Hematopoietic multipotent progenitor cell treated with erythropoietin and hydrocortisone succinate and interleukin-3 and kit ligand, for 4 days (in vitro differentiated cells): ENCODE data around the gene CYGB.
"Not testable (repeated sequence)": the region's sequence is repeated elsewhere in the genome, so short reads cannot be mapped to it uniquely, and the experiment has no call there.

Experiments
- DNase-seq: peaks from one replicate; pipeline ENCODE4 v3.0.0-alpha.2; 2015

Gene CYGB

DNA sequence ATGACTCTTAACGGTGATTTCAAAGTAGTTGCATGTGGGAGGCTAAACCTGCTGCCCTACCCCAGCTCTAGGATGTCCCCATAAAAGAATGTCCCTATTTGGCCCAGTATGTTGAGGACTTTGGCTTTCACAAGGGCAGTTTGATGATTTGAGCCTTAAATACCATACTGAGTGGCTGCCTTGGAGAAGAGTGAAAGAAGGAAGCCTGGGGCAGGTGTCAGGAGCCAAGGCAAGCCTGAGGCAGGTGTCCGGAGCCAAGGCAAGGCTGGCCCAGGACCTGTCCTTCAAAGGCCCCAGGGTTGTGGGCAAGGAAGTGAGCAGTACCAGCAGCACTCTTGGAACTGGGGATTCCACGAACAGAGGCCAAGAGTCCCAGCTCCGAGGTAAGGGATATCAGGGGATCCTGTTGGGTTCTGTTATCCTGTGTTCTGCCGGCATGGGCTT is 29.5 kb upstream of the CYGB start:
- no peak for DNase-seq

DNA sequence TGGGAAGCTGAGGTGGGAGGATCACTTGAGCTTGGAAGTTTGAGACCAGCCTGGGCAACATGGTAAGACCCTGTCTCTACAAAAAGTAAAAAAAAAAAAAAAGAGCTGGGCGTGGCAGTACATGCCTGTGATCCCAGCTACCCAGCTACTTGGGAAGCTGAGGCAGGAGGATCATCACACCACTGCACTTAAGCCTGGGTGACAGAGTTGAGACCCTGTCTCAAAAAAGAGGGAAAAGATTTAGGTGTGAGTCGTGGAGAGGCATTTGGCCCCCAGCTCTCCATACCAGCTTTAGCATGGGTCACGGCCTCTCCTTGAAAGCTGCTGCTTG is 29.1 kb upstream of the CYGB start:
- DNase-seq = no peak

DNA sequence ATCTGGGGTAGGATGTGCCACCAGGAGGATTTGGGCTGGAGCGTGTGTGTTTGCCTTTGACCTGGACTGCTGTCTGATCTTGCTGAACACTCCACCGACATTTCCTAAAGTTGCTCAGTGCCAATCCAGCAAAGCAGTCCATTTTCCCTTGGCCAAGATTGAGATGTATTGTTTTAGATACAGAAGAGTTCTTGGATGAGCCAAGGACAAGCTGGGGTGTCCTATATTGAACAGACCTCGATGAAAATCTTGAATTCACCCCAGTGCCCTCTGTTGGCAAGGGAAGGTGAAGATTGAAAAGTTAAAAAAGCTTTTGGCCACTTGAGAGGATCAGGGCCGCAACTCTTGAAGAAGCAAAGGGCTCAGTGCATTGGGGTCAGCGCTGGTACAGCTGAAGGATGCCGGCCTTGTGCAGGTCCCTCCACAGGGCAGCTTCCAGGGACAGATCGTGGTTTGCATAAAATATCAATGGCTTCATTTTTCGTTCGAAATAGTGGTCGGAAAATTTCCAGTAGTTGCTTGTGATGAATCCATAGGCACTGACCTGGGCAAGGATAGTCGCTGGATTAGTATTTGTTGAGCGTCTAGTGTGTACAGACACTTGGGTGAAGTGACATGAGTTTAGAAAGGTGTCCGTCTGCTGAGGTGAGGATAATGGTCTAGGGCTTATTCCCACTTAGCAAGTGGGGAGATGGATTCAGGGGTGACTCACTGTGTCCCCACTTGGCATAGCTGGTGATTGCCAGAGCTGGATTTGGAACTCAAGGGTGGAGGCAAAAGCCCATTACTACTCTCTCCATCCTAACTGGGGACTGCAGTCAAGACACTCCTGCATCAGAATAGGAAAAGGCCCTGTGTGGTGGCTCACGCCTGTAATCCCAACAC is 28.5 kb upstream of the CYGB start:
- no peak for DNase-seq

DNA sequence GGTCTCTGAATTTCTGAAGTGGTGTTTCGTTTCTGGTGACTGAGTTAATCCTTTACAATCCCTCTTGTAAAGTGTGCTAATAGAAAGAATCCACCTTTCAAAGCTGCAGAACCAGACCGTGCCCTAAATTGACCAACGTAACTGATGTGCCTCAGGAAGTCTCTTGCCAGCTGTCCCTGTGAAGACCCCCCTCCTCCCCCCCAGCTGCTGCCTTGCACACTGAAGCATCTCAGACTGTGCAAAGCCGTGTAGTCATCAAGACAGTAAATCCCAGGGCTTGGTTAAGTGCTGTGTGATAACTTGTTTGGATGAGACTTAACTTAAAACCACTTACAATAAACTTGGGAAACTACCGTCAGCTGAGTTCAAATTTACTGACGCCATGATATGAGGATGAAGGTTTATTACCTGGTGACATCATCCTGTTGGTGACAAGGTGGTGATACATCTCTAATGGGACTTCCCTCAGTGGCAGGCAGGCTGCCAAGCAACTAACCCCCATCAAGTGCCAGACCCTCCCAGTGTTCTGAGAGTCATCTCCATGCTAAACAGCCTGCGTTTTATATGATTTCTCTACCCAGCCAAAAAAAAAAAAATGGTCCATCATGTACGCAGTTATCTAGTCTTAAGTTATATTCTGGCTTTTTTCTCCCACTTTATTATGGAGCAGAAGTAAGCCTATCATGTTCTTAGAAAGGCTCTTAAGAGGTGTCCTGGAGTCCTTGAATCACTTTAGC is 27.6 kb upstream of the CYGB start:
- not testable (repeated sequence) for DNase-seq

DNA sequence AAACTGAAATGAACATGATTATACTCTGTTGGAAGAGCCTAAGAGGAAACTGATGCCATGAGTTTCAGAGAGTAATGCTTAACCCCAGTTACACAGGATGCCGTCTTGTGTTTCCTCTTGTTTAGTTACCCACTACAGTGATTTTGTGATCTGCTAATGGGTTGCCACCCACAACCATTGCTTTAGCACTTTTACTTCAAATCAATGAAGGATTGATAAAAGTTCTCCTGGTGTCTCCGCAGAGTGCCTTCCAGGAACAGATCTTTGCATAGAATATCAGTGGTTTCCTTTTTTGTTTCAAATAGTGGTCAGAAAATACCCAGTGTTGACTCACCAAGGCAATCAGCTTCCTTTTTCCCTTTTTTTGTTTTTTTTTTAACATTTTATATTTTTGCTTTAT is 25.9 kb upstream of the CYGB start:
- DNase-seq = not testable (repeated sequence)

DNA sequence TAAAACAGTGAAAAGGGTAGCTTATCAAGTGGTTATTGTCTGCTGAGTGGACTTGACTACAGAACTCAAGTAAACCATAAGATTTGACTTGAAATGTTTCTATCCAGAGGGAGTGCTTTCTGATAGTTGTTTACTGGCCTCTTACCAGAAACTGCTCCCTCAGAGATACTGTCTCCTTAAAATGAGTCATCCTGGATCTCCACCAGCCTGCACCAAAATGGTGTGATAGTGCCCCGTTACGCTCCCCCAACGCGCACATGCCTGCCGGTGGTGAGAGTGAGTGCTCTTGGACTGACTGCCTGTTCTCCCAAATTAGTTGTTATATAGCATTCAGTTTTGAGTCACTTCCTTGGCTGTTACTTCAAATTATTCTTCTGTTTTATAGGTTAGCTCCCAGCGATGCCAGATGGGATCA is 25.2 kb upstream of the CYGB start:
- peak; percentile 75 for DNase-seq

DNA sequence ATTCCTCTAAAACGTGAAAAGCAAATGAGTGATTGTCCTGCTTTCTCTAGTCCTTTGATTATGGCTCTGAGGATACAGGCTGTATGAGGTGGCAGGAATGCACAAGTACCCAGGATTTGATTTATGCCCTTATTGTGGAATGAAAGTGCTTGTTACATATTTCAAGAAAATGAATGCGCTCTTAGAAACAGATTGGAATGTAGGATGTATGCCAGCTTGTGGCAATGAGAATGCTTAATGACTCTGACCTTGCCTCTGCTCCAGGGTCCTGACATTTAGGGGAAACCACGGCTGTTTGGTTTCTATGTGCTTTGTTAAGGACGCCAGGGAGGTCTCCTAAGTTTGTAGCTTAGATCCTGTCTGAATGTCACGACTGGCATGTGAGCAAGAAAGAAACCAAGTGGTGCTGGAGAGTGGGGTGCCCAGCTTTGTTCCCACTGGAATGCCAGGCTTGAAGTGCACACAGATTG is 24.3 kb upstream of the CYGB start:
- DNase-seq = no peak

DNA sequence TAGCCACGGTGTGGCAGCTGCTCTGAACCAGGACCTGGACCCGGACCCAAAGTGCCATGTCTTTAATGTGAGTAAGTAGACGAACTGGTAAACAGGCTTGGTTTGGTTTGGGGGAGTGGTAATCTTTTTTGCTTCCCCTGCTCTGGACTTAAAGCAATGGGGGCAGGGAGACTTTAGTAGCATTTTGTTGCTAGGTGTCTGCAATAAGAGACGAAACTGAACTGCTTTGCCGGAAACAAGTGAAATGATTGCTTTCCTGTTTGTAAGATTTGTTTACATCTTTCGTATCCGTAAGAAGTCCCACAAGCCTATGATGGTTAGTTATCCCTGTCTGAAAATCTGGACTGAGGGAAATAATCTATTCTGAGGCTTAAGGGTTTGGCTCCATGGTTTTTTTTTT is 23.8 kb upstream of the CYGB start:
- no peak for DNase-seq

DNA sequence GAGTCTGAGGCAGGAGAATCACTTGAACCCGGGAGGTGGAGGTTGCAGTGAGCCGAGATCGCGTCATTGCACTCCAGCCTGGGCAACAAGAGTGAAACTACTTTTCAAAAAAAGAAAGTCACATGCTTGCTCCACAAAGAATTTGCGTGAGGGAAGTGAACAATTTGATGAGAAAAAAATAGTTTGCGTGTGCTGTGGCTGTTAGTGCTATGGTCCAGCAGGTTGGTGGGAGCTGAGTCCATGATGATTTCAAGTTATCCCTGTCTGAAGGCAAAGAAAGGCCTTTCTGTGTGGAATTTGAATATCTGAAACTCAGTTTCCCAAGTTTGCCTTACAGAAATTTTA is 23.3 kb upstream of the CYGB start:
- no peak for DNase-seq

DNA sequence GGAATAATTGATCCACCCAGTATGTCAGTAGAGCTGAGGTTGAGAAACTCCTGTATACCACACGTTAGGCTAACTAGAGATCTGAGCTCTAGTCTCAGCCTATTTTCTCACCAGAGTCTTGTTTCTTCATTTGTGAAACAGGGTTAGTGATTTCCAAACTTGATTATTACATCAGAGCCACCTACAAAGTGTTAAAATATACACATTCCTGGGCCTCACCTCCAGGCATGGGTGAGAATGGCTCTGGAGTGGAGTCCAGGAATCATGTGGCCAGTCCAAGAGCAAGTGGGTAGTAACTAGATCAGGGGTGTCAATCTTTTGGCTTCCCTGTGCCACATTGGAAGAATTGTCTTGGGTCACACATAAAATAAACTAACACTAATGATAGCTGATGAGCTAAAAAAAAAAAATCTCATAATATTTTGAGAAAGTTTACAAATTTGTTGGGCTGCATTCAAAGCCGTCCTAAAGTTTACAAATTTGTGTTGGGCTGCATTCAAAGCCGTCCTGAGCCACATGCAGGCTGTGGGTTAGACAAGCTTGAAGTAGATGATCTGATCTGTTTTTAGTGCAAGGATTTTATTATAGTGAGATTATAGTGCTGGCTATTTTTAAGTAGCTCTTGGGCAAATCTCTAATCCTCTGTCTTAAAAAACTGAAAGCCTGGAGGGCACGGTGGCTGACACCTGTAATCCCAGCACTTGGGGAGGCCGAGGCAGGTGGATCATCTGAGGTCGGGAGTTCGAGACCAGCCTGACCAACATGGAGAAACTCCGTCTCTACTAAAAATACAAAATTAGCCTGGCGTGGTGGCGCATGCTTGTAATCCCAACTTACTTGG is 22.7 kb upstream of the CYGB start:
- no peak for DNase-seq

DNA sequence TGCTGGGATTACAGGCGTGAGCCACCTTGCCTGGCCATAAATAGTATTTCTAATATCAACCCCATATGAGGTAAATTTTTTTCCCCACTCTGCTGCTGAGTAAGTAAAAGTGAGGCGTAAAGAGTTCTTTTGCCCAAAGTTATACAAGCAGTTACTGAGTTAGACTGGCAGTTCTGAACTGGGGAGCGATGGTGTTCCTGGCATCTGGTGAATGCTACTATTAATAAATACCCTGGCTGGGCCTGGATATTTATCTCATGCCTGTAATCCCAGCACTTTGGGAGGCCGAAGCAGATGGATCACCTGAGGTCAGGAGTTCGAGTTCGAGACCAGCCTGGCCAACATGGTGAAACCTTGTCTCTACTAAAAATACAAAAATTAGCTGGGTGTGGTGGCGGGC is 22.0 kb upstream of the CYGB start:
- DNase-seq = not testable (repeated sequence)

DNA sequence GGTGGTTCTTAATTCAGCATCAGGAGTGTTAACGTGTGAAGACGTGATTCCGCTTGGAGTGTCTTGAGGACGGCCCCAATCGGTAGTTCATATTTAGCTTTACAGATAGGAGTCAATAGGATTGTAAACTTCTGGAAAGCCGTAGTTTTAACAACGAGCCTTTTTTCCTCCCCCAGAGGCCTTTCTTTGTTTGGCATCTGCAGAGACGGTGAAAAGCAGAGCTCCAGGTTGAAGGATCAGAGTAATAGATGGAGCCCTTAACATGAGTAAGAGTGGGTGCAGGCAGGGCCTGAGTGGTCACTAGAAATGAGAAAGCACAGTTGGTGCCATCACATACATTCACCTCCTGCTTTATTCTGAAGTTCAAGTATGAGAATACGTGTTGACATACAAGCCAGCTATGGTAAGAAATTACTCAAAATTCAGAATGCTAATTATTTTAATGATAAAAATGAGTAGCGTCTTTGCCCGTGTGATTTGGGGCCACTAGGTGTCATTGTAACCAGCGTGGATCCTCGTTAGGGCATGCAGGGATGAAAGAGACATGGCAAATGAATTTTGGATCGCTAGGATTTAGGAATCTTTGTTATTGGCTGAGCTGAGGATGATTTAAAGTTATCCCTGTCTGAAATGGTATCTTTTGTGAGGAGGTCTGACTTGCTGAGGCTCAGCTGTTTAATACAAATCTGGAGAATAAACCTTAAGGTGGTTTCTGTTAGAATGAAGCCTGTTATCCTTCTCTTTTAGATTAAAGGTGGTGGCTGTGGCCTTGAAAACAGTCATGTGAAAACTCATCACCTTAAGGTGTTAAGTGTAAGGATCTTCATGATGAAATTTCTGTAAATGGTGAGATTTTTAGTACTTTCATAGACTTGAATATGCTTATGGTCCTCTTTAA is 20.9 kb upstream of the CYGB start:
- peak; percentile 70 for DNase-seq

DNA sequence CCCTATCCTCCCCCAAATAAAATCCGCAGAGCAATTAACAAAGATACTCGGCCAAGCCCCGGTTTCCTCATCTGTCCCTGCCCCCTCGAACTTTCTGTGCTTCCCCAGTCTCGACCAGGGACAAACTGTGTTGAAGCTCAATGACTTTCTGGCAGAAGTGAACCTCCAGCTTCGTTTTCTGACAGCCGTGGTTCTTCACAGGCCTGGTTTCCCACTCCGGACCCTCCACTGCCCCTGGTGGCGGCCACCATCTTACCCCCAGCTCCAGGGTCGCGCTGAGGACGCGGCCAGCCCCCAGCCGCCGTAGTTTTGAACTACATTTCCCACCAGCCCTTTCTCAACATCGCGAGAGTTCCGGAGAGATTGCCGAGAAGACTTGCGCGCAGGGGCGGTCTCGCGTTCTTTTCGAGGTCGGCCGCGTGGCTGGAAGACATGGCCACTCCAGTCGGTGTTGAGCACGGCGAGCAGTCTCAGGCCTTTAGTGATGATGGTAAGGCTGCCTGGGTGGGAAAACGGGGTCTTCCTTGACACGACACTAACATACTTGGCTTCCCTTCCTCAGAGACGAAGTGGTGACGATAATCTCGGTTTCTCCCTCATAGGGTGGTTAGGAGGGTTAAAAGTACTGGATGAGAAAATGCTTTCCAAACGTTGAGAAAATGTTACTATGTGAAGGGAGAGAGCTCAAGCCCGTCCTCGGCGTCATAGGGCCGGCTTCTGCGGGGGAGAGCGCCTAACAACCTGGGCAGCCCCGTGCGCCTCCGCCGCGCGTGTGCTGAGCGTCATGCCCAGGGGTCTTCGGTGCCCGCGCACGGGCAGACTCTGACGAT is 20.1 kb upstream of the CYGB start:
- peak; percentile 98 for DNase-seq

DNA sequence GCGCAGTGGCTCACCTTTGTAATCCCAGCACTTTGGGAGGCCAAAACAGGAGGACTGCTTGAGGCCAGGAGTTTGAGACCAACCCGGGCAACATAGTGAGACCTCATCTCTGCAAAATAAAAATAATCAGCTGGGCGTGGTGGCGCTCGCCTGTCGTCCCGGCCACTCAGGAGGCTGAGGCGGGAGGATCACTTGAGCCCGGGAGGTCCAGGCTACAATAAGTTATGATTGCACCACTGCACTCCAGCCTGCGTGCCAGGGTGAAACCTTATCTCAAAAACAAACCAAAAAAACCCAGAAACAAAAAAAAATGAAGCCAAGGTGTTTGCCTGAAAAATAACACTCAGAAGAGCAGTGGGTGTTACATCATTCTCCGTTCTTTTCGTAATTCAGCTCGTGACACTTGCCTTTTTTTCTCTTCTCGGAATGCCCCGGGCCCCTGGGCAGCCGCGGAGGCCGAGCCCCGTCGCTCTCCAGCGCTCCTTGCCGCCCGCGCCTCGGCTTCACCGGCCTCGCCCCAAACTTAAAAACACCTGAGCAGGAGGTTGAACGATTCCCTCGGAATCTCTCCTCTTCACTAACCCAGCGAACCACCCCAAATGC is 19.4 kb upstream of the CYGB start:
- DNase-seq = peak; percentile 71

DNA sequence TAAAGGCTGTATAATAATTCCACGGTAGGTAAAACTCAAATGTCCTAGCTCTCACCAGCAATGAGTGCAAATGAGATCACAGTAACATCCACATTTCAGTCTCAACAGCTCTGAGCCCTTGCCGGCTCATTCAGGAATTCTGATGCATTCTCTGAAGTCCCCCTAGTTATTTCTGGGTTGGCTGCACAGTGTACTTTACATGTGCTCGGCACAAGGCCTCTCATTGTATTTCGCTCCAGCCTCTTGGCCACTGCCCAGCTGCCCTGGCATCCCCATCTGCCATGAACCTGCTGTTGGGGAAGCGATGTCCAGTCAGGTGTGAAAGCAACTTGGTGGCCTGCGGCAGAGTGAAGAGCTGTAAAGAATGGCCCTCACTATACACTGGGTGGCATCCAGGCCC is 16.6 kb upstream of the CYGB start:
- DNase-seq = no peak

DNA sequence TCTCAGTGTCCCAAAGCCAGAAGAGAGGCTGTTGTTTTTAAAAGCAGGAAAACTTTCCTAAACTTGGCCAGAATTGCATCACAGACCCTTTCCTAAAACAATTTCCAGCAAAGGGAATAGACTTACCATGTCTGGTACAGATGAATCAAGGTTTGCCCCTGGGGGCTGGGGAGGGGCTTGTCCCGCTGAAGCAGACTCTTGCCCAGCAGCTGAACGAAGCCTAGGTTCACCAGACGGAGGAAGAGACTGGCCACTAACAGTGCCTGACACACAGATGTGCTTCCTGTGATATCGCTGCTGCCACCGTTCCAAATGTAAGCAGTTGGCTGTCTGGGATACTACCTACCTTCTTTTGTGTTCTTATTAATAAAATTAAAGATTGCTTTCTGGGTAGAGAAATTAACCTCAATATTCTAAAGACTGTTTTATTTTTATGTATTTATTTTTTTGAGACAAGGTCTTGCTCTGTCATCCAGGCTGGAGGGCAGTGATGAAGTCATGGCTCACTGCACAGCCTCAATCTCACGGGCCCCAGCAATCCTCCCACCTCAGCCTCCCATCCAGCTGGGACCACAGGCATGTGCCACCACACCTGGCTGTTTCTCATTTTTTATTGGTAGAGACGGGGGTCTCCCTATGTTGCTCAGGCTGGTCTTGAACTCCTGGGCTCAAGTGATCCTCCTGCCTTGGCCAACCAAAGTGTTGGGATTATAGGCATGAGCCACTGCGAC is 15.8 kb upstream of the CYGB start:
- peak; percentile 80 for DNase-seq

DNA sequence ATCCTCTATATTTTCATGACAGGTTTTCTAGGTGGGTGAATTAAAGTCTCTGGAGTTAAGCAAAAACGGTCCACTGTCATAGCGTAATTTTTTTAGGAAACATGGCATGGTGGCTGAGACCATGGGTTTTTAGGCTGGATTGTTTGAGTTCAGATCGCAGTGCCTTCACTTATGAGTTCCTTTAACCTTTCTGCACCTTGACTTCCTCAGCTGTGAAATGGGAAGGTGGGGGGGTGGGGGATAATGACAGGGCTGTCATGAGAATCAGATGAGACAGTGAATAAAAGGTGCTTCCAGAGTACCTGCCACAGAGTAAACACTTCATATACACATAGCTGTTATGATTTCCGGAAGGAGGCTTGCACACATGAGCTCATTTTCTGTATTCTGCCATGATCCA is 14.2 kb upstream of the CYGB start:
- no peak for DNase-seq

DNA sequence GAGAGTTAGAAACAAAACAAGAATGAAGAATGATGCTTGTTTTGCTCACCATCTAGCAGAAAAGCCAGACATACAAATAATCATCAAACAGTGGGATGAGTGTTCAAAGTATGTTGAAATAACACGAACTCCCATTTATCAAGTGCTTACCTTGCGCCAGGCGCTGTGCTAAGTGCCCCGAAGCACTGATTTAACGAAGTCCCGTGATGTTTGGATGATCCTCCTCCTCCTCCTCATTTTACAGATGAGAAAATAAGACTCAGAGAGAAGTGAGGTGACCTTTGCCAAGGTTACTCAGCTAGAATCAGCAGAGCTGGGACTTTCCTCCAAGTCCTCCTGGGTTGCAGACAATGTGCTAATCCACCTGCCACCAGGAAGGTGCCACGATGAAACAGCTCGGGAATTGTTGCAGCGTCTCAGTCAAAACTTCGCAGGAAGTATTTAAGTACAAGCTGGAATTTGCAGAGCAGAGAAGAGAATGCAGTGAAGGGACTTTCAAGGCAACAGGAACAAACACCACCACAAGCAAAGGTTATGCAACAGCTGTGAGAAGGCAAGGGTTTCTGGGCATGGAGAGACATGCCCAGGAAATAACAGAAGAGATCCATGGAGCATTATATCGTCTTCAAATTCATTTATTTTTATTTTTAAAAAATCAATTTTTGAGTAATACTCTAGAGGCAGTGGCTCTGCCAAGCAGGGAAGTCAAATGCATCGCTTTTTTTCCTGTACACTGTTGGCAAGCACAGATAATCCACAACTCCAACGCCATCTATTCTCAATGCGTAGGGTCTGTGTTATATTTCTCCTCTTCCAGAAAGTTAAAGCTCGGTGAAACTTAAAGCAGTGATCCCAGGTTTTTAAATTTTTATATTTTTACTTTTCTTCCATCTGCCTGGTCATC is 13.5 kb upstream of the CYGB start:
- peak; percentile 53 for DNase-seq

DNA sequence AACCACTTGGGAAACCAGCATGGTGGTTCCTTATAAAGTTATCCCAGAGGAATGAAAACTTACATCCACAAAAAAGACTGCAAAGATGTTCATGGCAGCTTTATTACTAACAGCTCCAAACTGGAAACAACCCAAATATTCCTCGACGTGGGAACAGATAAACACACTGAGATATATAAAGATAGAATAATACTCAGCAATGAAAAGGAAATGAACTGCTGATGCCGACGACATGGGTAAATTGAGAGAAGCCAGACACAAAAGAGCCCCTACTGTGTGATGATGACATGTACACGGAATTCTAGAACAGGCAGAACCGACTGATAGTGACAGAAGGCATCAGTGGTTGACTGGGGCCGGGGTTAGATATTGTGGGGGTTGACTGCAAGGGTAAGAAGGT is 12.0 kb upstream of the CYGB start:
- DNase-seq = no peak
